HepG2 (cell line): Measurements from ENCODE around the gene FFAR2. TPM values are rescaled to one million over a fixed set of nuclear protein-coding genes. Genes with fewer than 3 reads are reported as not detected.

Experiments
- ATAC-seq: fragments of 200-7000 bp; cut with Tn5 transposase; 3 replicates; pipeline ENCODE4 v1.9.1; 2020; ENCODE audit warnings: mild to moderate bottlenecking, moderate library complexity
- BruUV-seq: library from RNA; stranded (reverse); fragments of 400-500 nt; replicated peaks from 2 replicates; lab custom pipeline; 2021; lab: Mats Ljungman, UMichigan
- CTCF ChIA-PET: fragments of 300-600 bp; formaldehyde crosslinking; extraction: SDS; loops from one replicate; lab custom pipeline; 2021; ENCODE audit warnings: low total read pairs, inconsistent platforms, low intra/inter-chr PET ratio; lab: Yijun Ruan, JAX
- POLR2A ChIA-PET: fragments of 350-600 bp; sonication (Branson Sonifier 250); formaldehyde crosslinking; loops from one replicate; lab custom pipeline; 2020; ENCODE audit warnings: antibody characterized with exemption, inconsistent platforms; lab: Yijun Ruan, JAX
- DNase-seq: peaks from one replicate; pipeline ENCODE4 v3.0.0-alpha.2; 2015; ENCODE audit warnings: low spot score
- FAIRE-seq: peaks from 3 replicates; lab custom pipeline; 2011; peaks lifted over from hg19 to GRCh38; lab: Jason Lieb, UNC
- H2AFZ ChIP-seq: one replicate; pipeline ENCODE4 v1.6.1; 2011; ENCODE audit warnings: low read length, inconsistent platforms
- H3K27ac ChIP-seq: fragments of 300-600 bp; 3 replicates; pipeline ENCODE4 v1.8.0; 2011; ENCODE audit warnings: mixed run types, mild to moderate bottlenecking, mixed read lengths, low read length, inconsistent platforms; ENCODE audit not compliant: insufficient read depth; ENCODE audit errors: extremely low read length
- H3K27me3 ChIP-seq, 2 experiments: fragments of 200-600 bp in 1 of 2; 2 replicates in 1 of 2; 3 replicates in 1 of 2; pipeline versions ENCODE4 v1.6.0 to v1.8.0; 2011; ENCODE audit warnings: low read length in 2 of 2, mild to moderate bottlenecking in 2 of 2, moderate library complexity in 2 of 2, inconsistent platforms in 1 of 2; ENCODE audit not compliant: insufficient read depth in 2 of 2, control insufficient read depth in 1 of 2
- H3K36me3 ChIP-seq, 2 experiments: fragments of 200-600 bp in 1 of 2; replicated peaks in 1 of 2; 2 replicates in 1 of 2; 3 replicates in 1 of 2; pipeline versions ENCODE4 v1.5.1 to v1.8.0; 2011; ENCODE audit warnings: low read length in 2 of 2, inconsistent platforms in 1 of 2; ENCODE audit not compliant: insufficient read depth in 2 of 2, control insufficient read depth in 1 of 2
- H3K4me1 ChIP-seq: 2 replicates; pipeline ENCODE4 v1.5.1; 2012; ENCODE audit warnings: low read length, inconsistent platforms; ENCODE audit not compliant: insufficient read depth
- H3K4me2 ChIP-seq: 2 replicates; pipeline ENCODE4 v1.6.0; 2011; ENCODE audit warnings: low read depth, low read length, inconsistent platforms
- H3K4me3 ChIP-seq, 3 experiments: fragments of 200-600 bp in 1 of 3; sonication (generic), shearing (Covaris generic) in 1 of 3; replicated peaks in 1 of 3; 2 replicates each; pipeline ENCODE4 v1.5.1; 2011 to 2016; ENCODE audit warnings: low read length in 3 of 3, inconsistent platforms in 2 of 3, low read depth in 2 of 3, mild to moderate bottlenecking in 2 of 3, control low read depth in 1 of 3, mixed read lengths in 1 of 3; ENCODE audit not compliant: insufficient read depth in 1 of 3
- H3K79me2 ChIP-seq: one replicate; pipeline ENCODE4 v1.6.1; 2011; ENCODE audit warnings: low read length, inconsistent platforms; ENCODE audit not compliant: insufficient read depth
- H3K9ac ChIP-seq: 2 replicates; pipeline ENCODE4 v1.6.0; 2011; ENCODE audit warnings: mild to moderate bottlenecking, low read depth, low read length, inconsistent platforms; ENCODE audit not compliant: insufficient read depth
- H3K9me3 ChIP-seq: 2 replicates; pipeline ENCODE4 v1.5.1; 2012; ENCODE audit warnings: mild to moderate bottlenecking, low read length
- H4K20me1 ChIP-seq: 2 replicates; pipeline ENCODE4 v1.6.0; 2011; ENCODE audit warnings: inconsistent platforms, mild to moderate bottlenecking, low read length, moderate library complexity; ENCODE audit not compliant: insufficient read depth
- DR1 ChIP-seq: sonication (generic); formaldehyde crosslinking; IDR thresholded peaks from 2 replicates; pipeline ENCODE4 v1.8.0; 2021; ENCODE audit warnings: mild to moderate bottlenecking, missing genetic modification reagents, inconsistent platforms
- GPBP1L1 ChIP-seq: sonication (generic); formaldehyde crosslinking; IDR thresholded peaks from 2 replicates; pipeline ENCODE4 v1.5.0; 2020; ENCODE audit warnings: mild to moderate bottlenecking, missing genetic modification reagents
- HES4 ChIP-seq: sonication (generic); formaldehyde crosslinking; IDR thresholded peaks from 2 replicates; pipeline ENCODE4 v1.9.0; 2021; ENCODE audit warnings: mild to moderate bottlenecking, missing genetic modification reagents, borderline replicate concordance
- HMG20B ChIP-seq: conservative IDR thresholded peaks from 2 replicates; pipeline ENCODE4 v1.6.1; 2016; ENCODE audit warnings: missing genetic modification reagents, missing compliant biosample characterization
- KLF9 ChIP-seq: IDR thresholded peaks from 2 replicates; pipeline ENCODE4 v1.6.1; 2016; ENCODE audit warnings: low read depth
- NFAT5 ChIP-seq: sonication (generic); formaldehyde crosslinking; IDR thresholded peaks from 2 replicates; pipeline ENCODE4 v1.4.0; 2020; ENCODE audit warnings: missing genetic modification reagents
- TRAFD1 ChIP-seq: sonication (generic); formaldehyde crosslinking; IDR thresholded peaks from 2 replicates; pipeline ENCODE4 v1.5.1; 2020; ENCODE audit warnings: missing genetic modification reagents, mild to moderate bottlenecking, borderline replicate concordance
- ZBTB34 ChIP-seq: sonication (generic); formaldehyde crosslinking; IDR thresholded peaks from 2 replicates; pipeline ENCODE4 v1.8.0; 2022; ENCODE audit warnings: mild to moderate bottlenecking, missing genetic modification reagents
- ZFP37 ChIP-seq: sonication (generic); formaldehyde crosslinking; IDR thresholded peaks from 2 replicates; pipeline ENCODE4 v1.4.0; 2020; ENCODE audit warnings: missing genetic modification reagents, borderline replicate concordance
- ZNF12 ChIP-seq: sonication (generic); formaldehyde crosslinking; IDR thresholded peaks from 2 replicates; pipeline ENCODE4 v1.5.0; 2020; ENCODE audit warnings: missing genetic modification reagents
- ZNF138 ChIP-seq: sonication (generic); formaldehyde crosslinking; IDR thresholded peaks from 2 replicates; pipeline ENCODE4 v1.5.0; 2020; ENCODE audit warnings: mild to moderate bottlenecking, low read depth, missing genetic modification reagents
- ZNF225 ChIP-seq: sonication (generic); formaldehyde crosslinking; IDR thresholded peaks from 2 replicates; pipeline ENCODE4 v1.4.0; 2020; ENCODE audit warnings: mild to moderate bottlenecking, missing genetic modification reagents
- ZNF280B ChIP-seq: sonication (generic); formaldehyde crosslinking; IDR thresholded peaks from 2 replicates; pipeline ENCODE4 v1.5.0; 2020; ENCODE audit warnings: missing genetic modification reagents, mild to moderate bottlenecking, borderline replicate concordance
- ZSCAN31 ChIP-seq: sonication (generic); formaldehyde crosslinking; IDR thresholded peaks from 2 replicates; pipeline ENCODE4 v1.5.0; 2020; ENCODE audit warnings: low read depth, mild to moderate bottlenecking, missing genetic modification reagents
- WGBS: methylation state at CpG from one replicate; pipeline ENCODE4 v1.1.6; 2017; ENCODE audit warnings: low lambda C conversion rate; 5-methylcytosine and 5-hydroxymethylcytosine counted together
- in situ Hi-C: cut with HindIII; loops from 2 replicates; pipeline ENCODE4 v1.10.0; 2017; ENCODE audit warnings: low pct_unique_long_range_greater_than_20kb; ENCODE audit not compliant: extremely low pct_ligation_motif_present
- intact Hi-C: fragments of 100-400 bp; cut with micrococcal nuclease; formaldehyde crosslinking; loops from one replicate; pipeline ENCODE4 v1.10.0; 2022; ENCODE audit not compliant: unreplicated experiment
- polyA plus RNA-seq, 8 experiments: library from polyadenylated mRNA; depleted of rRNA in 3 of 8; stranded (reverse) in 7 of 8; unstranded in 1 of 8; fragments of >200 nt; fragmentation: Illumina TruSeq in 4 of 8; extraction: Trizol in 4 of 8; gene quantifications; 2 replicates each; pipeline versions ENCODE4 v1.2.1 to v1.2.3, GENCODE V29; 2011 to 2016; ENCODE audit warnings: low read depth in 4 of 8, missing spikeins in 1 of 8, mixed read lengths in 1 of 8; ENCODE audit not compliant: insufficient read depth in 1 of 8
- total RNA-seq, 5 experiments: library from RNA; depleted of rRNA; stranded (reverse); fragments of >200 nt; fragmentation: Illumina TruSeq; extraction: Trizol; gene quantifications; 2 replicates each; pipeline ENCODE4 v1.2.3, GENCODE V29; 2016; ENCODE audit warnings: low read depth in 1 of 5

Gene FFAR2
- total and polyA plus RNA-seq, 2 of the 13 experiments (the other 11 are each of a cell fraction or from before 2014, with no cell fraction given) = 0.12 TPM; not detected in 1

- H2AFZ ChIP-seq = no peak overlapping the region
- H3K36me3 ChIP-seq = no peaks in the 10 kb centered on the region
- peaks cover 1 to 23% of the 10 kb centered on the region in 2 experiments; a peak in 3 of 5 replicates for H3K27me3 ChIP-seq
- ChIA-PET CTCF (no interaction called here), POLR2A (no interaction called here)
- no peak overlapping the region for H3K4me2 ChIP-seq
- H3K79me2 ChIP-seq = no peaks in the 10 kb centered on the region
- peaks cover 8% of the 10 kb centered on the region for H3K4me1 ChIP-seq
- no peak overlapping the region for H3K9ac ChIP-seq
- no peak for ATAC-seq
- in situ Hi-C loops (no loop called here), intact Hi-C loops (no loop called here)
- H3K9me3 ChIP-seq = no peaks in the 10 kb centered on the region
- H3K4me3 ChIP-seq = no peak overlapping the region
- H4K20me1 ChIP-seq = no peaks in the 10 kb centered on the region
- H3K27ac ChIP-seq = no peak overlapping the region
- no peak for FAIRE-seq
- DNase-seq = no peak
- 20% methylated on average over 5 of the region's 5 CpGs for WGBS
- no TSS peak for BruUV-seq
- TF ChIP-seq NFAT5 (no peak), ZNF138 (no peak), ZSCAN31 (CRISPR knock-in tag) (no peak), ZNF225 (CRISPR knock-in tag) (no peak), ZBTB34 (CRISPR knock-in tag) (no peak), KLF9 (CRISPR knock-in tag) (no peak), TRAFD1 (CRISPR knock-in tag) (no peak), HMG20B (CRISPR knock-in tag) (no peak), GPBP1L1 (no peak), ZNF12 (CRISPR knock-in tag) (no peak), DR1 (CRISPR knock-in tag) (no peak), ZNF280B (CRISPR knock-in tag) (no peak), HES4 (no peak), ZFP37 (CRISPR knock-in tag) (no peak)
These were observed 37.6 kb upstream of the FFAR2 start for GRCh38 chr19:35410487-35410886.
